Thyroid gland (tissue), 4 donors: ENCODE data around the gene TIMP3.

Experiments used
- CTCF ChIP-seq, 6 experiments: fragments of 200-600 bp in 3 of 6; fragments of 450-650 bp in 3 of 6; sonication (generic) in 3 of 6; IDR thresholded peaks; one replicate each; pipeline ENCODE4 v1.5.1; 2016 to 2019; ENCODE audit warnings: antibody characterized with exemption in 6 of 6, mild to moderate bottlenecking in 2 of 6, inconsistent platforms in 1 of 6, moderate library complexity in 1 of 6
- POLR2A ChIP-seq, 2 donors: fragments of 450-650 bp; IDR thresholded peaks; one replicate each; pipeline ENCODE4 v1.6.1; 2017; ENCODE audit warnings: antibody characterized with exemption in 2 of 2, mild to moderate bottlenecking in 2 of 2, moderate library complexity in 1 of 2

DNA sequence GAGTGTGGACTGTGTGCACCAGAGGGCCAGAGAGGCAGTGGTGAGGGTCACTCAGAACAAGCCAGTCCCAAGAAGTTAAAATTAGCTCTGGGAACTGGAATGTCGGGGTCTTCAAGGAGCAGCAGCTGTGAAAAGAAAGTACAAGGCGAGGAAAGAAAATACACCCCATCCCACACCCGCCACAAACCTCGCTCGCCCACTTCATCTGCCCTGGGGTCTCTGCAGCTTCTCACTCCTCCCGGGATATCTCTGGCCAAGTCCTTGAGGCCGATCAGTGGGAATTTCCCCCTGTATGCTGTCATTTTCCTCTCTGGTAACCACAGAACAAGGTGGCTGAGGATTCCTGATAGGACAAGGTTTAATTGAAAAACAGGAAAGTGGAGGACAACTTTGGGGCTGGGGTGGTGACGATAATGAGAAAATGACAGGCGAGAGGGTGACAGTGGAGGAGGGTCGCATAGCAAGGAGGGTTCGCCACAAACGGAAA is 36.3 kb upstream of the TIMP3 start:
- TF ChIP-seq CTCF (IDR thresholded peaks at IDR 0.05) (no peak), POLR2A (IDR thresholded peaks at IDR 0.05) (no peak)
